22Rv1 (cell line): ENCODE data around the gene TMEM207.

Source experiments
- H3K27ac ChIP-seq: fragments of 450-650 bp; 2 replicates; pipeline ENCODE4 v1.5.1; 2017
- ZFX ChIP-seq: fragments of 450-650 bp; IDR thresholded peaks from 2 replicates; pipeline ENCODE4 v1.6.1; 2017; ENCODE audit warnings: antibody characterized with exemption, borderline replicate concordance
- TF ChIP-seq, protein P1 (sequence below): fragments of 450-650 bp; IDR thresholded peaks from 2 replicates; pipeline ENCODE4 v1.5.1; 2017; ENCODE audit warnings: mild to moderate bottlenecking

Gene TMEM207

DNA sequence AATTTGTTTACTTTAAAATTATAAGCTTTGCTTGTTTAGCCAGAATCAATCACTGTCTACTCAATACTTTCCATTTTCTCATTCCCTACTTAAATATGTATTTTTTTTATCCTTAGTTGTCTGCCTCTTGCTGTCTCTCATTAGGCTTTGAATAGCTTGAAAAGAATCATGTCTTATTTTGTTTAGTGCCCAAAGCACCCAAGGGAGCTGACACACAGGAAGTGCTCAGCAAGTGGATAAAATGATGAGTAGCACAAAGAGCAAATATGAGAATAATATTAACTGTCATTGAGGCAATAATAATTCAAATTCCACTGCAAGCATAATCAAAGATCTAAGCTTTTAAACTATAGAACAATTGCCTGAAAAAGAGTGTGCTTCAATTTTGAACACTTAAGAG lies 45.2 kb upstream of the TMEM207 start:
- H3K27ac ChIP-seq, result no peak overlapping the region
- TF ChIP-seq, protein P1, sequence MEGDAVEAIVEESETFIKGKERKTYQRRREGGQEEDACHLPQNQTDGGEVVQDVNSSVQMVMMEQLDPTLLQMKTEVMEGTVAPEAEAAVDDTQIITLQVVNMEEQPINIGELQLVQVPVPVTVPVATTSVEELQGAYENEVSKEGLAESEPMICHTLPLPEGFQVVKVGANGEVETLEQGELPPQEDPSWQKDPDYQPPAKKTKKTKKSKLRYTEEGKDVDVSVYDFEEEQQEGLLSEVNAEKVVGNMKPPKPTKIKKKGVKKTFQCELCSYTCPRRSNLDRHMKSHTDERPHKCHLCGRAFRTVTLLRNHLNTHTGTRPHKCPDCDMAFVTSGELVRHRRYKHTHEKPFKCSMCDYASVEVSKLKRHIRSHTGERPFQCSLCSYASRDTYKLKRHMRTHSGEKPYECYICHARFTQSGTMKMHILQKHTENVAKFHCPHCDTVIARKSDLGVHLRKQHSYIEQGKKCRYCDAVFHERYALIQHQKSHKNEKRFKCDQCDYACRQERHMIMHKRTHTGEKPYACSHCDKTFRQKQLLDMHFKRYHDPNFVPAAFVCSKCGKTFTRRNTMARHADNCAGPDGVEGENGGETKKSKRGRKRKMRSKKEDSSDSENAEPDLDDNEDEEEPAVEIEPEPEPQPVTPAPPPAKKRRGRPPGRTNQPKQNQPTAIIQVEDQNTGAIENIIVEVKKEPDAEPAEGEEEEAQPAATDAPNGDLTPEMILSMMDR, result no peak
- no peak for TF ChIP-seq ZFX

DNA sequence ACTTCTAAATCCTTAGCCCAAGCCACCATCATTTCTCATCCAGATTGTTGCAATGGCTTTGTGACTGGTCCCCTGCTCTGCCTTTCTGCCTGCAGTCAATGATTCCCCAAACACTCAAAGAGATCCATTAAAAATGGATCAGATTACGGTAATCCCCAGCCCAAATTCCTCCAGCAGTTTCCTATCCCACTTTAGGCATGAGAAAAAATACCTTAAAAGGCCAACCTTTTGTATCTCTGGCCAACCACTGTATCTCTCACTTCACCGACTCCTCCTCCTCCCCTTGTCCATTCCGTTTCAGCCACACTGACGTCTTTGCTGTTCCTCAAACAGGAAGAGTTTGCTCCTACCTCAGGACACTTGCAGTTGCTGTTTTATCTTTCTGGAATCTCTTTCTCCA lies 43.3 kb upstream of the TMEM207 start:
- no peak overlapping the region for H3K27ac ChIP-seq
- TF ChIP-seq, protein P1, result no peak
- TF ChIP-seq ZFX, result no peak

DNA sequence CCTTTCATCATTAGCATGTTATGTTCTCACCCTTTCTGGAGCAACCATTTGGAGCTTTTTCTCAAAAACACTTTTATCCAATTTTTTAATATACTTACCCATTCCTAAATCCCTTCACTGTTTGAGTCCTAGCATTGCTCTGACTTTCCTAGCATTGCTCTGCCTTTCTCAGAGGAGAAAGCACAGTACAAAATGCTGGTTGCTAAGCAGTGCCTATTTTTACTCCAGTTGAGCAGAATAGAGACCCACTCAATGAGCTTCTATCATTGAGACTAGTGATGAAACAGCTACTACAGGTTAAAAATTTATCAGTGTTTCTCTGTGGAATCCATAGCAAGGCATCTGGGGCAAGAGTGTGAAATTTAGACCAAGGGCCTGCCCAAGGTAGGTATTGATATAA lies 42.4 kb upstream of the TMEM207 start:
- no peak for TF ChIP-seq ZFX
- TF ChIP-seq, protein P1, result no peak
- H3K27ac ChIP-seq, result no peak overlapping the region

DNA sequence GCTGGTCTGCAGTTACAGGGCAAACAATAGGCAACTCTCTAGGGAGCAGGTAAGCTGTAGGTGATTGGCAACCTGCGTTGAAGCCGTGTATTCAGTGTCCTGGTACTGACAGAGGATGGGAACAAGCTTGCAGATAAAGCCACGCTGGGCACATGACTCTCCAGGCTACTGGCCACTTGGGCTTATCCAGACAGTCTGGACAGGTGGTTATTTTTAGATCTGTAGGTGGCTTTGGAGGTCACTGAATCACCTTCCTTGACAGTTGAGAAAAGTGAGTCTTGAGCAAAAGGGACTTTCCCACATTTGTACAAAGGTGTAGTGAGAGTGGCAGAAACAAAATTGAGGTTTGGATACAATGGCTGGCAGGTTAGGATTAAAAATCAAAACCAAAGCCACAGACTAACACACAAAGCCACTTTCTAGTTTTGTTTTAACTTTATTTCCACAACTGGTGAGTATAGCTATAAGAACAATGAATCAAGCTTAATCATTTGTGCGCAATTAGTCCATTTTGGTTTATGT lies 41.9 kb upstream of the TMEM207 start:
- H3K27ac ChIP-seq, result no peak overlapping the region

DNA sequence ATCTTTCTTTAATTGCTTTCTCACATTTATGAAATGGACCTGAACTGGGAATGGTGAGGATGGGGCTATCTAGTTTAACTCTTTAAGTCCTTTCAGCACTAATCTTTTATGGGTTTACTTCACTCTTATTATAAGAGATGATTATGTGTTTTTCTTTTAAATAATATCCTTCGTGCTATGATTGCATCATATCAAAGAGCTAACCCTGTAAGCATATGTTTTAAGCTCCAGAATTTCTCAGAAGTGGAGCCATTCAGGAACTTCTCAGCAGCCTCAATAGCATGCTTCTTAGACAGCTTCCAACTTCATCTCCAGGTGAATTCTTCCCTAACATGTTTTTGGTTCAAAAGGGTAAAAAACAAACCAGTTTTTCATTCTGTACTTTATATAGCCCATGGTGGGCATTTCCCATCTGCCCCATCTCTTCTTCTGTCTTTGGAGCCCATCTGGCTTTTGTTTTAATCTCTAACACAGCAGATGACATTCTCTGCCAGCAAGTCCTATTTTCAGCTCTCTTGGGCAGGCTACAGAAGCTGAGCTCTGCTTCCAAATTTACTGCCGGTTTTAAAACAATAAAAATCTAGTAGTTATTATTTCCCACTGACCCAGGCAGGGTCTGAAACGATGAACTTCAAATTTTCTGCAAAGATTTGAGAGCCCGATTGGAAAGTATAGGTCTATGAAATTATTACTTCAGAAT lies 37.4 kb upstream of the TMEM207 start:
- H3K27ac ChIP-seq, result no peak overlapping the region
- TF ChIP-seq ZFX, result no peak
- TF ChIP-seq, protein P1, result no peak

More for the DNA sequence above, 41.9 kb upstream of the TMEM207 start:
- no peak for TF ChIP-seq ZFX
- TF ChIP-seq, protein P1, result no peak

DNA sequence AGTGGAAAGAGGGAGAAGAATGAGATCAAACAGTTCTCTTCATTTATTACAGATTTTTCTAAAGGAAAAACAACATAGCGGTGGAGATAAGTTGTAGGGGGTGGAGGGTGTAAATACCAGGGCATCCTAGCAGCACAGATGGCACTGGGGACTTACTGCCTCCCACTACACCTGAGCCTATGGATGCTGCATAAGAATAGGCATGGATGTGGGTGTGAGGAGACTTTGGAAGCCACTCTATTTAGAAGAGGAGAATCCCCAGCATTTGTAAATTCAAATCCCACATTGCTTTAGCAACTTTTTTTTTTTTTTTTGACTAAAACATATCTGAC lies 36.8 kb upstream of the TMEM207 start:
- TF ChIP-seq ZFX, result no peak
- TF ChIP-seq, protein P1, result no peak
- no peak overlapping the region for H3K27ac ChIP-seq

DNA sequence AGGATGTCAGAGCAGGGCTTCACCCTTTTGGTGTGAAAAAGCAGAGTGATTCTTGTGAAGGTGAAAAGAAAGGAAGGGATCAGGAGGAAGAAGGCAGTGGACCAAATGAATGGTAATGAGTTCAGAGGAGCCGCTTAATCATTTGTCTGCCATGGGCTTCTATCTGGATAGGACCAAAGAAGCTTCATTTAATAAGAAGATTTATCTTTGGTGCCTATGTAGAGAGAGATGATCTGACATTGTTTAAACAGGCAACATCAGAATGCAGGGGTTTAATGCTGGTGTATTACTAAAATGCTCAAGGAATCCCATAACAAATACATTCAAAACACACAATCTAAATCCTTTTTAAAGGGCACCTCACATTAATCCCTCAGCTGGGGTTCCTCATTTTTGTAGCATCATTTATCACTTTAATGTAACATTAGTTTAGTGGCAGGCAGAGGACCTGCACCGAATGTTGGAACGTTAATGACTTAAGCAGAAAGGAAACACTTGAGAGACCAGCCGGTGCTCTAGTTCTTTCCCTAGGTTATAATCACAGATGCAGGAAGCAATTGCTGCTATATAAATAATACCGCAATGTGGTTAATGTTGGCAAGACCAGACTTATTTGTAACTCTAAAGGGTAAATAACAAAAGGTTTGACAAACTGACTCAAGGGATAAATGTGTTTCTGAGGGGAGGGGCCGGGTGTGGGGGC lies 36.3 kb upstream of the TMEM207 start:
- no peak overlapping the region for H3K27ac ChIP-seq
- TF ChIP-seq, protein P1, result no peak
- no peak for TF ChIP-seq ZFX
